SU-DHL-6 (cell line): ENCODE data around the gene ZFP1.

Experiments
- CTCF ChIP-seq: fragments of 200-600 bp; sonication (generic); IDR thresholded peaks from one replicate; pipeline ENCODE4 v1.5.1; 2017; ENCODE audit warnings: antibody characterized with exemption, mild to moderate bottlenecking, low read length, moderate library complexity; ENCODE audit not compliant: insufficient read depth, poor library complexity, severe bottlenecking
- EZH2phosphoT487 ChIP-seq: fragments of 200-600 bp; sonication (generic), shearing (Covaris generic); conservative IDR thresholded peaks from 2 replicates; pipeline ENCODE4 v1.6.1; 2018; ENCODE audit warnings: mild to moderate bottlenecking, antibody characterized with exemption, low read length, moderate library complexity, mixed read lengths

GRCh38 chr16:75118943-75119539, 29.3 kb upstream of the ZFP1 start:
- TF ChIP-seq CTCF (no peak), EZH2phosphoT487 (no peak)
